ENCODE data around the gene SLC36A1.

The SLC36A1 gene

DNA sequence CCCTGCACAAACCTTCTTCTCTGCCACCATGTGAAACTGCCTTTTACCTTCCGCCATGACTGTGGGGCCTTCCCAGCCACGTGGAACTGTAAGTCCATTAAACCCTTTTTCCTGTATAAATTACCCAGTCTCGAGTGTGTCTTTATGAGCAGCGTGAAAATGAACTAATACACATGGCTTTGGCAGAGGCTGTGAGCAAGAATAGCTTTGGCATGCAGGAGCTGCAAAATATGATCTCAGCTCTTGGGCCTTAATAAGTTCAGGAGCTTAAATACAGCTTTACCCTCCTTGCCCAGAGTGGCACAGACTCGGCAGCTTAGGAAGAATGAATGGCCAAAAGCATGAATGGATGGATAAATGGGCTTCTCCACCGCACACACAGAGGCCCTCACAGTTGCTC, 15.7 kb upstream of the SLC36A1 start:
- TF ChIP-seq, protein P1, sequence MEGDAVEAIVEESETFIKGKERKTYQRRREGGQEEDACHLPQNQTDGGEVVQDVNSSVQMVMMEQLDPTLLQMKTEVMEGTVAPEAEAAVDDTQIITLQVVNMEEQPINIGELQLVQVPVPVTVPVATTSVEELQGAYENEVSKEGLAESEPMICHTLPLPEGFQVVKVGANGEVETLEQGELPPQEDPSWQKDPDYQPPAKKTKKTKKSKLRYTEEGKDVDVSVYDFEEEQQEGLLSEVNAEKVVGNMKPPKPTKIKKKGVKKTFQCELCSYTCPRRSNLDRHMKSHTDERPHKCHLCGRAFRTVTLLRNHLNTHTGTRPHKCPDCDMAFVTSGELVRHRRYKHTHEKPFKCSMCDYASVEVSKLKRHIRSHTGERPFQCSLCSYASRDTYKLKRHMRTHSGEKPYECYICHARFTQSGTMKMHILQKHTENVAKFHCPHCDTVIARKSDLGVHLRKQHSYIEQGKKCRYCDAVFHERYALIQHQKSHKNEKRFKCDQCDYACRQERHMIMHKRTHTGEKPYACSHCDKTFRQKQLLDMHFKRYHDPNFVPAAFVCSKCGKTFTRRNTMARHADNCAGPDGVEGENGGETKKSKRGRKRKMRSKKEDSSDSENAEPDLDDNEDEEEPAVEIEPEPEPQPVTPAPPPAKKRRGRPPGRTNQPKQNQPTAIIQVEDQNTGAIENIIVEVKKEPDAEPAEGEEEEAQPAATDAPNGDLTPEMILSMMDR (IDR thresholded peaks at IDR 0.05; ENCODE audit: borderline replicate concordance, control extremely low read depth, extremely low read depth, insufficient read depth, missing control alignments), result no peak
- no peak for DNase-seq (ENCODE audit: low spot score)
- in situ Hi-C loops (cut with MboI; ENCODE audit: low sequenced_read_pairs, unreplicated experiment), result loop anchor here (10.0 kb wide), 1 partner anchor 213 kb away; no protein-coding TSS in a partner anchor

DNA sequence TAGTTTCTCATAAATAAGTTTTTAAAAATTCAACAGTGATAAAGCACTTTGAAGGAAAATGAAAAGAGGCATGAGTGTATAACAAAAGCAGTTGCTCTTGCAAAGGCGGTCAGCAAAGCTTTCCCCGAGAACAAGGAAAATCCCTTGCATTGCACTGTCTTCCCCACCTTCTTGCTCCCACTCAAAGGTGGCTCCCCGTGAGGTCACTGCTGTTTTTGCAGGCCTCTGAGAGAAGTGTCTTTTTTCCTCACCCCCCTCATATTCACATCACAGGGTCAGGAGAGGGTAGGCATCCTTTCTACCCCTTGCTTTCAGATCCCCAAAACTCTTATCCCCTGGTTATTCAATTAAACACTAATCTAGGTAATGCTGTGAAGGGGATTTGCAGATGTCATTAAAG, 15.2 kb upstream of the SLC36A1 start:
- in situ Hi-C loops (cut with MboI; ENCODE audit: low sequenced_read_pairs, unreplicated experiment), result loop anchor here (10.0 kb wide), 1 partner anchor 213 kb away; no protein-coding TSS in a partner anchor

DNA sequence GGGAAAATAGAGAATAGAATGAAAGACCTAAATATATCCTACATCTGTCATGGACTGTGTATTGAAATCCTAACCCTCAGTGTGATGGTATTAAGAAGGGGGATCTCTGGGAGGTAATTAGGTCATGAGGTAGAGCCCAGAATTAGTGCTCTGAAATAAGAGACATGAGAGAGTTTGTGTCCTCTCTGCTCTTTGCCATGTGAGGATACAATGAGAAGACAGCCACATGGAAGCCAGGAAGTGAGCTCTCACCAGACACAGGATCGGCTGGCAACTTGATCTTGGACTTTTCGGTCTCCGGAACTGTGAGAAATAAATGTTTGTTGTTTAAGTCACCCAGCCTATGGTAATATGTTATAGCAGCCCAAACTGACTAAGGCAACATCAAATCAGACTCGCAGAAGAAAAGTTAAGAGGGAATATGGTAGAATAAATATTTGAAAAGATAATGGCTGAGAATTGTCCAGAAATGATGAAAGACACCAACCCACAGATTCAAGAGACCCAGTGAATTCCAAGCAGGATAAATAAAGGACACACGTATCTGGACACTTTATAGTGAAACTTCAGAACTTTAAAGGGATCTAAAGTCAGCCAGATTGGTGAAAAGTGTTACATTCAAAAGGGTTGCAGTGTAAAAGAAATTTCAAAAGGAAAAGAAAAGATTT, 12.7 kb upstream of the SLC36A1 start:
- TF ChIP-seq, protein P1 (IDR thresholded peaks at IDR 0.05; ENCODE audit: borderline replicate concordance, control extremely low read depth, extremely low read depth, insufficient read depth, missing control alignments), result no peak
- DNase-seq (ENCODE audit: low spot score), result no peak
- in situ Hi-C loops (cut with MboI; ENCODE audit: low sequenced_read_pairs, unreplicated experiment), result loop anchor here (10.0 kb wide), 1 partner anchor 210 kb away; no protein-coding TSS in a partner anchor

More for the DNA sequence above, 15.2 kb upstream of the SLC36A1 start:
- TF ChIP-seq, protein P1 (IDR thresholded peaks at IDR 0.05; ENCODE audit: borderline replicate concordance, control extremely low read depth, extremely low read depth, insufficient read depth, missing control alignments), result no peak
- no peak for DNase-seq (ENCODE audit: low spot score)

DNA sequence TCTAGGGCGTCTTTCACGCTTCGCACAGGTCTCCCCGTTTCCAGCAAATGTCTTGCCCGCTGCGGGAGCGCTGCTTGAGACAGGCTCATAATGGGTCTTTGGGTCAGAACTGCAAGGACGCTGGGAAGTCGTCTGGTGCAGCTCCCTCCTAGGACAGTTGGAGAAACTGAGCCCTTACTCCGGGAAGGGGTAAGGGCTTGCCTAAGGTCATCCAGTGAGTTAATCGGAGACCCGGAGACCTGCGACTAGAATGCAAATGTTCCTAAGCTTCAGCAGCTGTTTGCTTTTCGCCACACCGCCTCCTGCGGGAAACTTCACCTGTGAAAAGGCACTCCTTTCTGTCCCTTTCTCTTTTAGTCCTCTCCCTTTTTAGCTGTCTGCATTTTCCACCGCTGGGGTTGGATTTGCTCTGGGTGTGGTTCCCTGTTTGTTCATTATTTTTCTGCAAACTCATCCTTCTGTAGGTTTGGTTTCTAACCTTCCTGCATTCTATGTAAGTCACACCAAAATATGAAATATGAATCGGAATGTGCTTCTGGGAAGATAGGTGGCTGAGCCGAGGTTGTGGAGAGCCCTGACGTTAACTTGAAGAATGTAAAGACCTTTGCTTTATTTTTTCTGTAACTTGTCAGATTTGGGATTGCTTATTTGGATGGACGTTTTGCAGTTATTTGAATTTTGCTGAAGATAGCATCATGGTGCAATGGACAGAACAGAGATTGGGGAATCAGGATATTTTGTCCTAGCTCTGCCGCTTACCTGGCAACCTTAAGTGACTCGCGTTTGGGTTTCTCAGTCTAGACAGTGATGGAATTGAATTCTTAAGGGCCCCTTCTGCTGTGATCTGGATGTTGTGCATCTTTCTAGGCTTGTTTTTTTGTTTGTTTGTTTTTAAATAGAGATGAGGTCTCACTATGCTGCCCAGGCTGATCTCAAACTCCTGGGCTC, 909 bp downstream of the SLC36A1 start:
- DNase-seq (ENCODE audit: low spot score), result no peak
- TF ChIP-seq, protein P1 (IDR thresholded peaks at IDR 0.05; ENCODE audit: borderline replicate concordance, control extremely low read depth, extremely low read depth, insufficient read depth, missing control alignments), result no peak
- in situ Hi-C loops (cut with MboI; ENCODE audit: low sequenced_read_pairs, unreplicated experiment), result loop anchor here (10.0 kb wide), 1 partner anchor 46 kb away; no protein-coding TSS in a partner anchor

DNA sequence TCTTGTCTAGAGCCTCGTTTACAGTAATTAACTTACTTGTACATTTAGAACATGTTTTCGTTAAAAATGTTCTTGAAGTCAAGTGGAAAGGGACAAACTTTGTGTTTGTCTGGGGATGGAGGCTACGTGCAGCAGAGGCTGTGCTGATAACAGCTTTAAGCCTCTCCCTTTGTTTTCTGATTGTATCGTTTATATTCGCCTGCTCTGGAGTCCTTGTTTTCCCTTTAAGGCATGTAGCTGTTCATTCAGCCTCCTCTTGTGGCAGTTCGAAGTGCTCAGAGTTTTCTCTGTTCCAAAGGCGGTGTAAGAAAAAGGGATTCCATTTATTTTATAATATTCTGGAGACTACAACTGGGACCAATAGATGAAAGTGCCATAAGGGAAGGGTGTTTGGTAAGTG, 1.9 kb downstream of the SLC36A1 start:
- in situ Hi-C loops (cut with MboI; ENCODE audit: low sequenced_read_pairs, unreplicated experiment), result loop anchor here (10.0 kb wide), 1 partner anchor 46 kb away; no protein-coding TSS in a partner anchor
- no peak for DNase-seq (ENCODE audit: low spot score)
- TF ChIP-seq, protein P1 (IDR thresholded peaks at IDR 0.05; ENCODE audit: borderline replicate concordance, control extremely low read depth, extremely low read depth, insufficient read depth, missing control alignments), result no peak

DNA sequence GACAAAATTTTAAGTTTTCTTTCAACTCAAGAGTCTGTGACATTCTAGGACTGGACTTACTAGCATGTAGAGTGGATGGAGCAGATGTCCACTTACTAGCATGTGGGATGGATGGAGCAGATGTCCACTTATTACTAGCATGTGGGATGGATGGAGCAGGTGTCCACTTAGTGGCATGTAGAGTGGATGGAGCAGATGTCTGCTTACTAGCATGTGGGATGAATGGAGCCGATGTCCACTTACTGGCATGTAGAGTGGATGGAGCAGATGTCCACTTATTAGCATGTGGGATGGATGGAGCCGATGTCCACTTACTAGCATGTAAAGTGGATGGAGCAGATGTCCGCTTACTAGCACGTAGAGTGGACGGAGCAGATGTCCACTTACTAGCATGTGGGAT, 2.4 kb downstream of the SLC36A1 start:
- in situ Hi-C loops (cut with MboI; ENCODE audit: low sequenced_read_pairs, unreplicated experiment), result loop anchor here (10.0 kb wide), 1 partner anchor 45 kb away; no protein-coding TSS in a partner anchor
- TF ChIP-seq, protein P1 (IDR thresholded peaks at IDR 0.05; ENCODE audit: borderline replicate concordance, control extremely low read depth, extremely low read depth, insufficient read depth, missing control alignments), result no peak
- DNase-seq (ENCODE audit: low spot score), result no peak

Measured in GM13976 (cell line).